WTC11 (cell line): ENCODE data around the gene ULK4.

Source experiments
- AFF4 ChIP-seq: sonication (generic); formaldehyde crosslinking; IDR thresholded peaks from 2 replicates; pipeline ENCODE4 v1.8.1; 2023; ENCODE audit warnings: mild to moderate bottlenecking, missing genetic modification reagents, borderline replicate concordance
- ETV6 ChIP-seq: sonication (generic); formaldehyde crosslinking; IDR thresholded peaks from 2 replicates; pipeline ENCODE4 v1.8.1; 2022; ENCODE audit warnings: mild to moderate bottlenecking, missing genetic modification reagents
- NFE2L1 ChIP-seq: sonication (generic); formaldehyde crosslinking; IDR thresholded peaks from 2 replicates; pipeline ENCODE4 v1.8.1; 2023; ENCODE audit warnings: missing genetic modification reagents
- SP1 ChIP-seq: sonication (generic); formaldehyde crosslinking; conservative IDR thresholded peaks from 2 replicates; pipeline ENCODE4 v1.8.1; 2022; ENCODE audit warnings: missing genetic modification reagents
- USF2 ChIP-seq: sonication (generic); formaldehyde crosslinking; IDR thresholded peaks from 2 replicates; pipeline ENCODE4 v1.8.1; 2023; ENCODE audit warnings: mild to moderate bottlenecking, missing genetic modification reagents, moderate library complexity
- ZSCAN18 ChIP-seq: fragments of 250-450 bp; sonication (Bioruptor Pico); IDR thresholded peaks from 2 replicates; pipeline ENCODE4 v2.1.2; 2022; ENCODE audit warnings: mild to moderate bottlenecking, moderate library complexity
- TF ChIP-seq, protein P1 (sequence below): fragments of 200-600 bp; IDR thresholded peaks from 2 replicates; pipeline ENCODE4 v1.8.0; 2022; ENCODE audit warnings: antibody characterized with exemption
- TF ChIP-seq, protein P2 (sequence below): sonication (generic); formaldehyde crosslinking; IDR thresholded peaks from 2 replicates; pipeline ENCODE4 v1.8.1; 2023; ENCODE audit warnings: mild to moderate bottlenecking, missing genetic modification reagents, moderate library complexity
- TF ChIP-seq, protein P3 (sequence below): sonication (generic); formaldehyde crosslinking; IDR thresholded peaks from 2 replicates; pipeline ENCODE4 v1.8.0; 2022; ENCODE audit warnings: mild to moderate bottlenecking, missing genetic modification reagents

GRCh38 chr3:41430391-41430790 is 531.5 kb downstream of the ULK4 start:
- TF ChIP-seq, protein P1, sequence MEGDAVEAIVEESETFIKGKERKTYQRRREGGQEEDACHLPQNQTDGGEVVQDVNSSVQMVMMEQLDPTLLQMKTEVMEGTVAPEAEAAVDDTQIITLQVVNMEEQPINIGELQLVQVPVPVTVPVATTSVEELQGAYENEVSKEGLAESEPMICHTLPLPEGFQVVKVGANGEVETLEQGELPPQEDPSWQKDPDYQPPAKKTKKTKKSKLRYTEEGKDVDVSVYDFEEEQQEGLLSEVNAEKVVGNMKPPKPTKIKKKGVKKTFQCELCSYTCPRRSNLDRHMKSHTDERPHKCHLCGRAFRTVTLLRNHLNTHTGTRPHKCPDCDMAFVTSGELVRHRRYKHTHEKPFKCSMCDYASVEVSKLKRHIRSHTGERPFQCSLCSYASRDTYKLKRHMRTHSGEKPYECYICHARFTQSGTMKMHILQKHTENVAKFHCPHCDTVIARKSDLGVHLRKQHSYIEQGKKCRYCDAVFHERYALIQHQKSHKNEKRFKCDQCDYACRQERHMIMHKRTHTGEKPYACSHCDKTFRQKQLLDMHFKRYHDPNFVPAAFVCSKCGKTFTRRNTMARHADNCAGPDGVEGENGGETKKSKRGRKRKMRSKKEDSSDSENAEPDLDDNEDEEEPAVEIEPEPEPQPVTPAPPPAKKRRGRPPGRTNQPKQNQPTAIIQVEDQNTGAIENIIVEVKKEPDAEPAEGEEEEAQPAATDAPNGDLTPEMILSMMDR: no peak
- no peak for TF ChIP-seq USF2 (CRISPR knock-in tag)
- TF ChIP-seq NFE2L1: no peak
- TF ChIP-seq, protein P2, sequence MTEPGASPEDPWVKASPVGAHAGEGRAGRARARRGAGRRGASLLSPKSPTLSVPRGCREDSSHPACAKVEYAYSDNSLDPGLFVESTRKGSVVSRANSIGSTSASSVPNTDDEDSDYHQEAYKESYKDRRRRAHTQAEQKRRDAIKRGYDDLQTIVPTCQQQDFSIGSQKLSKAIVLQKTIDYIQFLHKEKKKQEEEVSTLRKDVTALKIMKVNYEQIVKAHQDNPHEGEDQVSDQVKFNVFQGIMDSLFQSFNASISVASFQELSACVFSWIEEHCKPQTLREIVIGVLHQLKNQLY: no peak
- no peak for TF ChIP-seq SP1 (CRISPR knock-in tag)
- no peak for TF ChIP-seq ETV6 (CRISPR knock-in tag)
- no peak for TF ChIP-seq AFF4
- TF ChIP-seq, protein P3, sequence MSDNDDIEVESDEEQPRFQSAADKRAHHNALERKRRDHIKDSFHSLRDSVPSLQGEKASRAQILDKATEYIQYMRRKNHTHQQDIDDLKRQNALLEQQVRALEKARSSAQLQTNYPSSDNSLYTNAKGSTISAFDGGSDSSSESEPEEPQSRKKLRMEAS (CRISPR knock-in tag): no peak
- no peak for TF ChIP-seq ZSCAN18 (CRISPR knock-in tag)
